Fibroblast of the aortic adventitia (primary cell): ENCODE results near the gene FSTL4. TPM values are rescaled to one million over a fixed set of nuclear protein-coding genes. Genes with fewer than 3 reads are reported as not detected.
A peak's percentile ranks its signal among the peaks of the same experiment; 100 is the strongest.

Source experiments
- DNase-seq: peaks from one replicate; pipeline ENCODE4 v3.0.0-alpha.2; 2010; ENCODE audit warnings: low read depth
- H3K4me3 ChIP-seq: 2 replicates; pipeline ENCODE4 v1.5.1; 2011; ENCODE audit warnings: low read depth, mild to moderate bottlenecking, control low read depth, low read length, moderate library complexity
- total RNA-seq: library from RNA; depleted of rRNA; stranded (reverse); fragments of >200 nt; gene quantifications from 2 replicates; pipeline ENCODE4 v1.2.3, GENCODE V29; 2012; ENCODE audit warnings: low replicate concordance
- TF ChIP-seq, protein P1 (sequence below): IDR thresholded peaks from 2 replicates; pipeline ENCODE4 v1.5.1; 2011; ENCODE audit warnings: mild to moderate bottlenecking, low read length, control low read depth, inconsistent platforms; ENCODE audit not compliant: insufficient read depth

FSTL4 gene
- total RNA-seq, 1 donor, result not detected

DNA sequence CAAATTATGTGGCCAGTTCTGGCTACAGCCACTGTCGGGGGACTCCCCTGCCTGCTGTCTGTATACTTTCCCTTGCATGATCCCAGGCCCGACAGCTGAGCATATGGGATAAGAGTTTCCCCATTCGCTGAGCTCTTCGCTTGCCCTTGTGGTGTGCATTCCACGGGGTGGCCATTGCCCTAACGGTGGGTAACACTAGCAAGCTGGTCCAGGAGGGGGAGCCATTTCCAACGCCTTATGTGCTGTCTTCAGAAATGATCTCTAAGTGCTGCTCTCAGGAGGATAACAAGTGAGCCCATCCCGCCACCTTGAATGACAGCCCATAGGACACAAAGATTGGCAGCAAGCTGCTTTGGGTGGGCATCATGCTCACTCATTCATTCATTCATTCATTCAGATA is 190.9 kb downstream of the FSTL4 start:
- TF ChIP-seq, protein P1, sequence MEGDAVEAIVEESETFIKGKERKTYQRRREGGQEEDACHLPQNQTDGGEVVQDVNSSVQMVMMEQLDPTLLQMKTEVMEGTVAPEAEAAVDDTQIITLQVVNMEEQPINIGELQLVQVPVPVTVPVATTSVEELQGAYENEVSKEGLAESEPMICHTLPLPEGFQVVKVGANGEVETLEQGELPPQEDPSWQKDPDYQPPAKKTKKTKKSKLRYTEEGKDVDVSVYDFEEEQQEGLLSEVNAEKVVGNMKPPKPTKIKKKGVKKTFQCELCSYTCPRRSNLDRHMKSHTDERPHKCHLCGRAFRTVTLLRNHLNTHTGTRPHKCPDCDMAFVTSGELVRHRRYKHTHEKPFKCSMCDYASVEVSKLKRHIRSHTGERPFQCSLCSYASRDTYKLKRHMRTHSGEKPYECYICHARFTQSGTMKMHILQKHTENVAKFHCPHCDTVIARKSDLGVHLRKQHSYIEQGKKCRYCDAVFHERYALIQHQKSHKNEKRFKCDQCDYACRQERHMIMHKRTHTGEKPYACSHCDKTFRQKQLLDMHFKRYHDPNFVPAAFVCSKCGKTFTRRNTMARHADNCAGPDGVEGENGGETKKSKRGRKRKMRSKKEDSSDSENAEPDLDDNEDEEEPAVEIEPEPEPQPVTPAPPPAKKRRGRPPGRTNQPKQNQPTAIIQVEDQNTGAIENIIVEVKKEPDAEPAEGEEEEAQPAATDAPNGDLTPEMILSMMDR, result peak; percentile 10
- DNase-seq, result peak; percentile 4
- no peak overlapping the region for H3K4me3 ChIP-seq

DNA sequence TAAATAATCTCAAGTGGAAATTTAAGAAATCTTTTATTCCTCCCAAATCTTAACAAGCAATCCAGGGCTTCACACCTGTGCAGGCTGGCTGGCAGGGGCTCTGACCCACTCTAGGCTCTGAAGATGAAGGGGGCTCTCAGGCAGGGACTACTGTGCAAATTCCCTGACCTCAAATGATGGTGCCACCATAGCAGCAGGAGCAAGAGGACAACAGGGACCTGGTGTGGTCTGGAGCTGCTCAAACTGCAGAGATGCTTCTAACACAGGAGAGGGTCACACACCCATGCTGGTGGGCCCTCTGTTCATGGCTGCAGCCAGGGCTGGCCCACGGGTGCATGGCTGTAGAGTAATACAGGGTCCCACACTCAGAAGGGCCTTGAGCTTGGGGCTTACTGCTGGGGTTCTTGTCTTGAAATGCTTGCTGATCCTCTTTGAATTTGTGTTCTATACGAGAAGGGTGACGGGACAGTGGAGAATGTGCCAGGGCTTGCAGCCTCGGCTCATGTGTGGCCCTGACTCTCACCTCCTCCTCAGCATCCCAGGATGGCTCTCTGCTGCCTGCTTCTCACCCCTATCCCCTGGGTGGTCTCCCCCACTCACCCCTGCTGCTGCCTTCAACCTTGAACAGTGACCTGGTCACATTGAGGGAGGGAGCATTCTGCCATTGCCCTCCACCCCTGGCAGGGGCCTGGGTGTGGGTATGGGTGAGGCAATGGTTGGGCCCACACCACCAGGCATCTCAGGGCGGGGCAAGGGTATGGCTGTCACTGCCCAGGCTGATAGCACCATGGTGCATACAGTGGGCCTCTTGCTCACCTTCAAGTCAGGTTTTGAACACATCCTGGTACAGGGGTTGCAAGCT is 191.7 kb downstream of the FSTL4 start:
- no peak for DNase-seq
- TF ChIP-seq, protein P1, result no peak
- no peak overlapping the region for H3K4me3 ChIP-seq

DNA sequence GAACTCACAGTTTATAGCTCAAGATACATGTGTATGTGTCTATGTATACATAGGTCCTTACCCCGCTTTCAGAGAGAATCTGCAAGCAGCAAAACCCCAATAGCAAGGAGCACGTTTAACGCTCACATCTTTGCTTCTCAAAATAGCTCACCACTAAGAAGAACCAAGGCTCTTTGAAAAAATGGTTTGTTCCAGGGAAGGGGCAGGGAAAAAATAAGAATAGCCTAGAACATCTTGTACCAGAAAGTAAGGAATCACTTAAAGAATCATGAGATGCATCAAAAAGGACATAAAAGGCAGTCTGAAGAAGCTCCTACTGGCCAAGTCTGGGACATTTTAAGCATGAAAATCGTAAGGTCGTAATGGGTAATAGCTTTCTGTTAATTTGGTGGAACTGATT is 196.4 kb downstream of the FSTL4 start:
- no peak for DNase-seq
- H3K4me3 ChIP-seq, result no peak overlapping the region
- TF ChIP-seq, protein P1, result no peak

DNA sequence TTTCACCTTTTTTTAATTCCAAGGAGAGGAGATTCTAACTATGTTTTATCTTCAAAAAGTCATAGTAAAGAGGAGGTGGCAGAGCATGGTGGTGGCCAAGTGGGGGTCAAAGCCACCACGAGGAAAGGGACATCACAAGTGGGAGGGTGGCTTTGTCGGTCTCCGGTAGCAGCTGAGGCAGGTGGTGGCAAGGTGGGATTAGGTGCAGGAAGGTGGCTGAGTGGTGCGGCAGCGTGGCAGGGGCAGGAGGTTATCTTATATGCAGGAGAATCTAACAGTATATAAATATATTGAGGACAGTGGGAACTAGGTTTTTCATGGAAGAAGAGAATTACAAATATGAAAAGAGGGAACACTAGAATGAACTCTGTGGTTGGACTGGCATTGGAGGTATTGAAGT is 196.8 kb downstream of the FSTL4 start:
- DNase-seq, result no peak
- H3K4me3 ChIP-seq, result no peak overlapping the region
- TF ChIP-seq, protein P1, result no peak

DNA sequence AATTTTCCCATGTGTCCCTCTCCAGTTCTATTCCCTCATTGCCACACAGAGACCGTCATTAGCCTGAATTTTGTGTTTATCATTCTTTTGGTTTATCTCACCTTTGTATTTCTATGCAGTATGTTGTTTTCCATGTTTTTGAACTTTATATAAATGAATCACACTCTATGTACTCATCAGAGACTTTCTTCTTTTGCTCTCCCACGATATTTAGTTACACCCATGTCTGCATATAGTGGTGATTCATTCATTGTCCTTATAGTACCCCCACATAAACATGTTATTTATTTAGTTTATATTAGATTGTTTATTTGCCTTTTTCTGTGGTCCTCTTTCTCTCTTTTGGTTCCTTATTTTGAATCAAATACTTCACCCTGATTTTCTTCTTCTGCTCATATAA is 199.7 kb downstream of the FSTL4 start:
- H3K4me3 ChIP-seq, result no peak overlapping the region
- TF ChIP-seq, protein P1, result no peak
- DNase-seq, result no peak

DNA sequence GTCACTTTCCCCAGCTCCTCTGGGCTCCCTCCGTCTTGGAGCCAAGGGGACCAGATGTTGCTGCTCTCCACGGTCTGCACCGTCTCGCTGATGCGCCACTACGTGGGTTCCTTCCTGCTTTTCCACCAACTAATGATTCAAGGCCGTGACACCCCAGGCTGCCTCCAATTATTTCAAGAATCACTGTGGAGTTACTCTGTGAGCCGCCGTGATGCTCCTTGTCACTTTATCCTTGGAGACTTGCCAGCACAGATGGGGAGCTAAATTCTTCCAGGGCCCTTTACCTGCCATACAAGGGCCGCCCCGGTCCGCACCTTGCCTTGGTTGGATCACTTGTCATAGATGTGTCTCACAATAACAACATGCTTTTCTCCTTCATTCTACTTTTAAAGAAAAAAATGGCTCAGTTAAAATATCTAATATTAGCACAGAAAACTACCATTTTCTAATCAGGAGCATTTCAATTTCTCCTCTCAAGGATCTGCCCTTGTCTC is 202.0 kb downstream of the FSTL4 start:
- DNase-seq, result no peak
- H3K4me3 ChIP-seq, result no peak overlapping the region
- TF ChIP-seq, protein P1, result no peak

DNA sequence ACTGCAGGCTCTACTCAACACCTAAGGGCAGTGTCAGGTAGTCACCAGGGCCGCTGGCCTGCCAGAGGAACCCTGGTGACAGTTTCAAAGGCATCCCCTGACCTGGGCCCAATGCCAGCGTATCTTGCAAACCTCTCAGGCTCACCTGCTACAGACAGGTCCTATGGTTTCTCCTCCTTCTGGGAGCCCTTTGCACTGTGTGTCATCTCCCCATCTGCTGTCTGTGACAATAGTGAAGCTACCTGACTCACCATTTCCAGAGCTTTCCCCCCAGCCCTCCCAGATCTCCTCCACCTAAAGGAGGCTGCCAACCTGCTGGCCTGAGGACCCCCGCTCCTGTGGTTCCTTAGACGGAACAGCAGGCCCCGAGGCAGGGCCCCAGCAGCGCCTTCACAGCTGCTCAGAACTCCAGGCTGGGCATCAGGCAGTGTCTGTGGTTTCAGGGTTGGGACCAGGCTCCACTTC is 203.1 kb downstream of the FSTL4 start:
- no peak for DNase-seq
- no peak overlapping the region for H3K4me3 ChIP-seq
- TF ChIP-seq, protein P1, result no peak
